Ishikawa (cell line): ENCODE results near the gene PACSIN1.

Experiments used
- CEBPB ChIP-seq: IDR thresholded peaks from 2 replicates; pipeline ENCODE4 v1.6.1; 2012
- CREB1 ChIP-seq: IDR thresholded peaks from 2 replicates; pipeline ENCODE4 v1.6.1; 2012; ENCODE audit warnings: low read depth
- EGR1 ChIP-seq: IDR thresholded peaks from 2 replicates; pipeline ENCODE4 v1.6.1; 2012
- EP300 ChIP-seq: IDR thresholded peaks from 2 replicates; pipeline ENCODE4 v1.6.1; 2012; ENCODE audit warnings: borderline replicate concordance
- FOXM1 ChIP-seq: IDR thresholded peaks from 2 replicates; pipeline ENCODE4 v1.6.1; 2012; ENCODE audit warnings: low read depth, borderline replicate concordance
- MAX ChIP-seq: IDR thresholded peaks from 2 replicates; pipeline ENCODE4 v1.6.1; 2012
- NFIC ChIP-seq: IDR thresholded peaks from 2 replicates; pipeline ENCODE4 v1.6.1; 2012
- RAD21 ChIP-seq: IDR thresholded peaks from 2 replicates; pipeline ENCODE4 v1.6.1; 2012; ENCODE audit warnings: low read depth
- REST ChIP-seq: IDR thresholded peaks from 2 replicates; pipeline ENCODE4 v1.6.1; 2012; ENCODE audit warnings: low read depth, mild to moderate bottlenecking
- TAF1 ChIP-seq: IDR thresholded peaks from 2 replicates; pipeline ENCODE4 v1.6.1; 2012; ENCODE audit warnings: low read depth, mild to moderate bottlenecking
- TCF12 ChIP-seq: IDR thresholded peaks from 2 replicates; pipeline ENCODE4 v1.6.1; 2012; ENCODE audit warnings: low read depth
- TEAD4 ChIP-seq: IDR thresholded peaks from 2 replicates; pipeline ENCODE4 v1.6.1; 2012
- USF1 ChIP-seq: IDR thresholded peaks from 2 replicates; pipeline ENCODE4 v1.6.1; 2012
- YY1 ChIP-seq: IDR thresholded peaks from 2 replicates; pipeline ENCODE4 v1.6.1; 2012; ENCODE audit warnings: low read depth
- ZBTB7A ChIP-seq: IDR thresholded peaks from 2 replicates; pipeline ENCODE4 v1.6.1; 2012; ENCODE audit warnings: low read depth

Gene PACSIN1

GRCh38 chr6:34532230-34532629, 66.4 kb downstream of the PACSIN1 start:
- TF ChIP-seq ZBTB7A (no peak), EP300 (no peak), TAF1 (no peak), RAD21 (no peak), CEBPB (no peak), REST (no peak), NFIC (no peak), TCF12 (no peak), YY1 (no peak), FOXM1 (no peak), MAX (no peak), TEAD4 (no peak), EGR1 (no peak), CREB1 (no peak), USF1 (no peak)

- TF ChIP-seq EGR1 (no peak), FOXM1 (no peak), EP300 (no peak), TAF1 (no peak), MAX (no peak), TEAD4 (no peak), NFIC (no peak), ZBTB7A (no peak), REST (no peak), RAD21 (no peak), CEBPB (no peak), CREB1 (no peak), YY1 (no peak), USF1 (no peak), TCF12 (no peak)
Measured at GRCh38 chr6:34534146-34534545, 68.3 kb downstream of the PACSIN1 start.

- TF ChIP-seq TAF1 (no peak), CEBPB (no peak), RAD21 (no peak), USF1 (no peak), FOXM1 (no peak), EGR1 (no peak), MAX (no peak), TEAD4 (no peak)
Measured at GRCh38 chr6:34534656-34535055, 68.8 kb downstream of the PACSIN1 start.

- TF ChIP-seq FOXM1: no peak
- no peak for TF ChIP-seq REST
- TF ChIP-seq TEAD4: no peak
- no peak for TF ChIP-seq TCF12
- TF ChIP-seq NFIC: no peak
- no peak for TF ChIP-seq YY1
- no peak for TF ChIP-seq TAF1
- no peak for TF ChIP-seq CREB1
- TF ChIP-seq CEBPB: no peak
- TF ChIP-seq RAD21: no peak
- no peak for TF ChIP-seq EP300
- TF ChIP-seq EGR1: no peak
- no peak for TF ChIP-seq MAX
Measured at GRCh38 chr6:34535199-34535598, 69.3 kb downstream of the PACSIN1 start.
